ENCODE measurements around the gene C19orf38. TPM values are rescaled to one million over a fixed set of nuclear protein-coding genes. Genes with fewer than 3 reads are reported as not detected.
"Not testable (repeated sequence)": the region's sequence is repeated elsewhere in the genome, so short reads cannot be mapped to it uniquely, and the experiment has no call there.

Gene C19orf38
- total and polyA plus RNA-seq, 2 donors, result 5.4 to 7.1 TPM

DNA sequence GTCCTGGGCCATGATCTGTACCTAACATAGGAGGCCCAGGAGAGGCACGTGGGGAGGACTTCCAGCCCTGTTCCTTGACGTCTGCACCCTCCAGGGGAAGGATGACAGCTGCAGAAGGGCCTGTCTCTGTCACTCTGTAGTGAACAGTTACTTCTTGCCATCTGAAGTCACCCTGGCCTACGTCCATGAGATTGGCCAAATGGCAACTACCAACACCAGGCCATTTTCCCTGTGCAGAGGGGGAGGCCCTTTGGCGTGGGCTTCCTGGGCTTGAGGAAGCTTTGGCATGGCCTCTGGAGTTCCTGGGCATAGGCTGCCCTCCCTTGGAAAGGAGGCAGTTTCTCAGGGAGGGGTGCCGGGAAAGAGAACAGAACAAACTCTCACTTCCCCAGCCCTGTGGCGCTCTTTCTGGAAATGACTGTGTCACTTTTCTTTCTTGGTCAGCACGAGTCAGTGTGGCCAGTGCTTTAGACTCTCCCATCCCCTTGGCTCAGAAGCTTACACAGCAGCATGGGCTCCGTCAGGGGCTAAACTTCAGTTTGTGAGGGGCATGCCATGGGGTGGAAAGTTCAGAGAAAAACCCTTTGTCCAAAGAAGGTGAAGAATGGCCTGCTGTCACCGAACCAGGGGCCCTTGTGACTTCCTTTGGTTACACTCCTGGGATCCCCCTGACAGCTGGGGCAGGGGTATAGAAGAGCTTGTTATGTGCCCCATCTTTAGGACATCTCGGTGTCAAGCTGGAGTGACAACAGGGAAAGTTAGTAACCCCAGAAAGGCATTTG, 28.4 kb downstream of the C19orf38 start:
- H3K36me3 ChIP-seq (ENCODE audit: control insufficient read depth in 2 of 2, insufficient read depth in 2 of 2, low read length in 1 of 2), result peaks cover 0 to 4% of the 10 kb centered on the region in 2 donors
- H3K4me1 ChIP-seq (ENCODE audit: control insufficient read depth in 2 of 2, insufficient read depth in 2 of 2, low read length in 2 of 2), result peaks cover 5 to 32% of the 10 kb centered on the region in 2 donors
- H3K9me3 ChIP-seq (ENCODE audit: control insufficient read depth in 2 of 2, insufficient read depth in 1 of 2, low read length in 1 of 2), result no peaks in the 10 kb centered on the region
- H3K4me3 ChIP-seq (ENCODE audit: low read length in 2 of 2), result no peak overlapping the region
- no peak overlapping the region for H3K27ac ChIP-seq (ENCODE audit: low read depth in 1 of 2, low read length in 1 of 2)
- 88% methylated on average over 10 of the region's 10 CpGs for WGBS
- peaks cover 0 to 3% of the 10 kb centered on the region in 2 donors for H3K27me3 ChIP-seq (ENCODE audit: control insufficient read depth in 2 of 2, insufficient read depth in 1 of 2, low read length in 1 of 2)
- DNase-seq (ENCODE audit: low read depth in 6 of 9, low spot score in 9 of 9), result no peak

DNA sequence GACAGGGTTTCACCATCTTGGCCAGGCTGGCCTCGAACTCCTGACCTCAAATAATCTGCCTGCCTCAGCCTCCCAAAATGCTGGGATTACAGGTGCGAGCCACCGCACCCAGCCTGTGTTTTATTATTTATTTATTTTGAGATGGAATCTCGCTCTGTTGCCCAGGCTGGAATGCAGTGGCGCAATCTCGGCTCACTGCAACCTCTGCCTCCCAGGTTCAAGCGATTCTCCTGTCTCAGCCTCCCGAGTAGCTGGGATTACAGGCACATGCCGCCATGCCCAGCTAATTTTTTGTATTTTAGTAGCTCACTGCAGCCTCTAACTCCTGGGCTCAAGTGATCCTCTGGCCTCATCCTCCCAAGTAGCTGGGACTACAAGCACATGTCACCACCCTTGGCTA, 29.4 kb downstream of the C19orf38 start:
- not testable (repeated sequence) for H3K27me3 ChIP-seq (ENCODE audit: control insufficient read depth in 2 of 2, insufficient read depth in 1 of 2, low read length in 1 of 2); H3K27ac ChIP-seq (ENCODE audit: low read depth in 1 of 2, low read length in 1 of 2); DNase-seq (ENCODE audit: low read depth in 6 of 9, low spot score in 9 of 9); H3K4me3 ChIP-seq (ENCODE audit: low read length in 2 of 2); H3K36me3 ChIP-seq (ENCODE audit: control insufficient read depth in 2 of 2, insufficient read depth in 2 of 2, low read length in 1 of 2); H3K9me3 ChIP-seq (ENCODE audit: control insufficient read depth in 2 of 2, insufficient read depth in 1 of 2, low read length in 1 of 2)
- peaks cover 3 to 29% of the 10 kb centered on the region in 2 donors for H3K4me1 ChIP-seq (ENCODE audit: control insufficient read depth in 2 of 2, insufficient read depth in 2 of 2, low read length in 2 of 2)
- 96% methylated on average over 9 of the region's 9 CpGs for WGBS

DNA sequence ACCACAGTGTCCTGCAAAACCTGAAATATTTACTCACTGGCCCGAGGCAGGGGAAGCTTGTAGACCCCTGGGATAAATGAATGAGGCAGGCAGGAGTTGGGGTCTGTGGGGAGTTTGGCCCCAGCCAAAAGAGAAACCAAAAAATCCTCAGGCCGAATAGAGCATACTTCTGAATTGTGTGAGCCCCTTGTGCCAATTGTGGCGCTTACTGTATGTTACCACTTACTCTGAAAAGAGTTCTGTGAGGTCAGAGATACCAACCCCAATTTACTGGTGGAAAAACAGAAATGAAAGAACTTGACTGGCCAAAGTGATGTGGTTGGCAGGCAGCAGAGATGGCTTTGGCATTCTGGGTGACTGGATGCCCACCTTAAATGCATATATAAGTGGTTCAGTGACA, 30.0 kb downstream of the C19orf38 start:
- no peaks in the 10 kb centered on the region for H3K9me3 ChIP-seq (ENCODE audit: control insufficient read depth in 2 of 2, insufficient read depth in 1 of 2, low read length in 1 of 2)
- peaks cover 0 to 23% of the 10 kb centered on the region in 2 donors for H3K4me1 ChIP-seq (ENCODE audit: control insufficient read depth in 2 of 2, insufficient read depth in 2 of 2, low read length in 2 of 2)
- 92% methylated on average over 3 of the region's 3 CpGs for WGBS
- no peak for DNase-seq (ENCODE audit: low read depth in 6 of 9, low spot score in 9 of 9)
- no peak overlapping the region for H3K4me3 ChIP-seq (ENCODE audit: low read length in 2 of 2)
- no peaks in the 10 kb centered on the region for H3K27me3 ChIP-seq (ENCODE audit: control insufficient read depth in 2 of 2, insufficient read depth in 1 of 2, low read length in 1 of 2)
- H3K36me3 ChIP-seq (ENCODE audit: control insufficient read depth in 2 of 2, insufficient read depth in 2 of 2, low read length in 1 of 2), result peaks cover 0 to 10% of the 10 kb centered on the region in 2 donors
- H3K27ac ChIP-seq (ENCODE audit: low read depth in 1 of 2, low read length in 1 of 2), result no peak overlapping the region

DNA sequence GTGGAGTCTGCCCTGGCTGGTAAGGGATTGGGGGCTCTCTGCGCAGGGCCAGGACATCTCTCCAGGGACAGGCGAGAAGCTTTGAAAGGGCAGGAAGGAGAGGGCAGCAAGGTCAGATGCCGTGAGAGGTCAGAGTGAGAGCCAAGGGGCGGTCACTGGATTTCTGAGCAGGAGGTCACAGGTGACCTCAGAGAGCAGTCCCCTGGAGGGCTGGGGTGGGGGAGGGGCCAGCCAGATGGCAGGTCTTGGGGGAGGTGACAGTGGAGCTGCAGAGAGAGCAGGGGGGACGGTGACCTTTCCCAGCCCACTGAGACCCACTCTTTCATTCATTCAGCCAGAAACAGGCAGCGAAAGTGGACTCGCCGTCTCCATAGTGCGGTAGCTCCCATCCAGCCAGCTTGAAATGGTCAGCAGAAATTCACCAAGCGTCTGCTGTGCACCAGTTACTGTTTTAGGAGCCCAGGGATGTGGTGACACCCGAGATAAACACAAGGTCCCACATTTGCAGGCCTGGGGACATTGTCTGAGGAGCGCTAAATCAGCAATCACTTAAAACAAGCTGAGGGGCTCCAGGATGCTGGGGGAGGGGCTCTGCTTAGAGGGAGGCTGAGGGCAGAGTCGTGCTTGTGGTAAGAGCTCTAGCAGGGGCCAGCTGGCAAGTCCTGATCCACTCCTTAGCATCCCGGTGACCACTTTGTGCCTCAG, 33.3 kb downstream of the C19orf38 start:
- 94% methylated on average over 14 of the region's 14 CpGs for WGBS
- peaks cover 0 to 22% of the 10 kb centered on the region in 2 donors for H3K4me1 ChIP-seq (ENCODE audit: control insufficient read depth in 2 of 2, insufficient read depth in 2 of 2, low read length in 2 of 2)
- H3K4me3 ChIP-seq (ENCODE audit: low read length in 2 of 2), result no peak overlapping the region

DNA sequence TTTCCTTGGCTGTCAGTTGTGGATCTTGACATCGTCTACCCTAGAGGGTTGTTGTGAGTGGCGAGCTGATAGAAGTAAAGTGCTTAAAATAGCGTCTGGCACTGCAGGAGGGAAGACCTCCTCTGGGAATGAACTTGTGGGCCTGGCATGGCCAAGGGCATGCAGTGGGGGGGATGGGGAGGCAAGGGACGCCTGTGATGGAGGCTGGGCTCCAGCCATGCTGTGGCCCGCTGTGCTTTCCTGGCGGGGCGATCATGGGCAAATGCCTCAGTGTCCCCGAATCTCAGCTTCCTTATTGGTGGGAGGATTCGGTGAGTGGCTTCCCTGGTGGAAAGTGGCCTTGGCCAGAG, 33.9 kb downstream of the C19orf38 start:
- H3K27ac ChIP-seq (ENCODE audit: low read depth in 1 of 2, low read length in 1 of 2), result no peak overlapping the region
- no peaks in the 10 kb centered on the region for H3K27me3 ChIP-seq (ENCODE audit: control insufficient read depth in 2 of 2, insufficient read depth in 1 of 2, low read length in 1 of 2)
- DNase-seq (ENCODE audit: low read depth in 6 of 9, low spot score in 9 of 9), result no peak
- WGBS, result 98% methylated on average over 9 of the region's 9 CpGs
- H3K4me1 ChIP-seq (ENCODE audit: control insufficient read depth in 2 of 2, insufficient read depth in 2 of 2, low read length in 2 of 2), result peaks cover 0 to 22% of the 10 kb centered on the region in 2 donors
- no peak overlapping the region for H3K4me3 ChIP-seq (ENCODE audit: low read length in 2 of 2)
- peaks cover 0 to 10% of the 10 kb centered on the region in 2 donors for H3K36me3 ChIP-seq (ENCODE audit: control insufficient read depth in 2 of 2, insufficient read depth in 2 of 2, low read length in 1 of 2)
- H3K9me3 ChIP-seq (ENCODE audit: control insufficient read depth in 2 of 2, insufficient read depth in 1 of 2, low read length in 1 of 2), result no peaks in the 10 kb centered on the region

More for the DNA sequence above, 33.3 kb downstream of the C19orf38 start:
- no peak for DNase-seq (ENCODE audit: low read depth in 6 of 9, low spot score in 9 of 9)
- H3K27ac ChIP-seq (ENCODE audit: low read depth in 1 of 2, low read length in 1 of 2), result no peak overlapping the region
- no peaks in the 10 kb centered on the region for H3K27me3 ChIP-seq (ENCODE audit: control insufficient read depth in 2 of 2, insufficient read depth in 1 of 2, low read length in 1 of 2)
- no peaks in the 10 kb centered on the region for H3K9me3 ChIP-seq (ENCODE audit: control insufficient read depth in 2 of 2, insufficient read depth in 1 of 2, low read length in 1 of 2)
- peaks cover 0 to 10% of the 10 kb centered on the region in 2 donors for H3K36me3 ChIP-seq (ENCODE audit: control insufficient read depth in 2 of 2, insufficient read depth in 2 of 2, low read length in 1 of 2)

DNA sequence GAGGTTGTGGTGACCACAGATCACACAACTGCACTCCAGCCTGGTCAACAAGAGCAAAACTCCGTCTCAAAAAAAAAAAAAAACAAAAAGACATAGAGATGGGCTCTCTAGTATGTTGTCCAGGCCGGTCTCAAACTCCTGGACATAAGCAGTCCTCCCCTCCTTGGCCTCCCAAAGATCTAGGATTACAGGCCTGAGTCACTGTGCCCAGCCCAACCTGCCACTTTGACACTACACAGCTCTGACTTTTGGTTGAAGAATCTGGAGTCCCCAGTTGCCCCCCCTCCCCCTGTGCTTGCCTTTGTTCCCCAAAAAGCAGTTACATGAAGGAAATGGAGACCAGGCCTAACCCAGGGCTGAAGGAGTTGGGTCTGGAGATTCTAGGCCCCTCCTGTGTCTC, 36.1 kb downstream of the C19orf38 start:
- Histone ChIP-seq H3K9me3 (ENCODE audit: control insufficient read depth in 2 of 2, insufficient read depth in 1 of 2, low read length in 1 of 2) (no peaks in the 10 kb centered on the region), H3K4me1 (ENCODE audit: control insufficient read depth in 2 of 2, insufficient read depth in 2 of 2, low read length in 2 of 2) (peaks cover 0 to 18% of the 10 kb centered on the region in 2 donors), H3K4me3 (ENCODE audit: low read length in 2 of 2) (no peak overlapping the region), H3K36me3 (ENCODE audit: control insufficient read depth in 2 of 2, insufficient read depth in 2 of 2, low read length in 1 of 2) (peaks cover 0 to 10% of the 10 kb centered on the region in 2 donors), H3K27ac (ENCODE audit: low read depth in 1 of 2, low read length in 1 of 2) (no peak overlapping the region), H3K27me3 (ENCODE audit: control insufficient read depth in 2 of 2, insufficient read depth in 1 of 2, low read length in 1 of 2) (no peaks in the 10 kb centered on the region)
- WGBS, result 97% methylated on average over 2 of the region's 2 CpGs
- DNase-seq (ENCODE audit: low read depth in 6 of 9, low spot score in 9 of 9), result no peak

DNA sequence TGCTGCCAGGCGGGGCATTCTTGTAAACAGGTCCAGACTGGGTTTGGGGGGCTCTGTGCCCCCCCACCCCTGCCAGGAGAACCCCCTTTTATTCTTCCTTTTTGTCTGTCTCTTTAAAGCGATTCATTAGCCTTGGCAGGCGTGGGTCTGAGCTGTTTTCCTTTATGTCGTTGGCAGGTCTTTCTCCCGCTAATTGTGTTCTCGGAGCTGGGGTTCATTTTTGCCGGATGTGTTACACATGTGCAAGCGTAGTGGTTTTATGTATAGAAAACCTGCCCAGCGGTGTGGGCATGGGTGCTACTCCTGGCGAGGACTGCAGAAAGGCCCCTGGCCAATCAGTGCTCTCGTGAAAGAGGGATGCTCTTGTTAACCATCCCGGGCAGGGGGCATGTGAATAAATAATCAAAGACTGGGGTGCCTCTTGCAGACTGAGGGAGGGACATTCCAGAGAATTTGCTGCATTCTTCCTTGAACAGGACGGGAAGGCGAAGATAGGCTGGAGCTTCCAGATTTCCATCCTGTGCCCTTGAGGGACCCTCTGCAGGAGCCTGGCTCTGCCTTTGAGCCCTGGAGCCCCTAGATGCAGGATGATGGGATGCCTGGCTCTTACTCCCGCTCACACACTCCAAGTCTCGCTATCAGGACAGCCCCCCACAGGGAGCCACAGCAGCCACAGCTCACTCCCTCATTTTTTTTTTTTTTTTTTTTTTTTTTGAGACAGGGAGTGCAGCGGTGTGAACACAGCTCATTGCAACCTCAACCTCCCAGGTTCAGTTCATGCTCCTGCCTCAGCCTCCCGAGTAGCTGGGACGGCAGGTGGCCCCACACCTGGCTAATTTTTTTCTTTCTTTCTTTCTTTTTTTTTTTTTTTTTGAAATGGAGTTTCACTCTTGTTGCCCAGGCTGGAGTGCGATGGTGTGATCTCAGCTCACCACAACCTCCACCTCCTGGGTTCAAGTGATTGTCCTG, 37.3 kb downstream of the C19orf38 start:
- Histone ChIP-seq H3K4me1 (ENCODE audit: control insufficient read depth in 2 of 2, insufficient read depth in 2 of 2, low read length in 2 of 2) (peaks cover 0 to 13% of the 10 kb centered on the region in 2 donors), H3K27me3 (ENCODE audit: control insufficient read depth in 2 of 2, insufficient read depth in 1 of 2, low read length in 1 of 2) (no peaks in the 10 kb centered on the region), H3K9me3 (ENCODE audit: control insufficient read depth in 2 of 2, insufficient read depth in 1 of 2, low read length in 1 of 2) (no peaks in the 10 kb centered on the region), H3K36me3 (ENCODE audit: control insufficient read depth in 2 of 2, insufficient read depth in 2 of 2, low read length in 1 of 2) (peaks cover 0 to 11% of the 10 kb centered on the region in 2 donors), H3K27ac (ENCODE audit: low read depth in 1 of 2, low read length in 1 of 2) (no peak overlapping the region), H3K4me3 (ENCODE audit: low read length in 2 of 2) (no peak overlapping the region)
- 97% methylated on average over 20 of the region's 20 CpGs for WGBS
- no peak for DNase-seq (ENCODE audit: low read depth in 6 of 9, low spot score in 9 of 9)

DNA sequence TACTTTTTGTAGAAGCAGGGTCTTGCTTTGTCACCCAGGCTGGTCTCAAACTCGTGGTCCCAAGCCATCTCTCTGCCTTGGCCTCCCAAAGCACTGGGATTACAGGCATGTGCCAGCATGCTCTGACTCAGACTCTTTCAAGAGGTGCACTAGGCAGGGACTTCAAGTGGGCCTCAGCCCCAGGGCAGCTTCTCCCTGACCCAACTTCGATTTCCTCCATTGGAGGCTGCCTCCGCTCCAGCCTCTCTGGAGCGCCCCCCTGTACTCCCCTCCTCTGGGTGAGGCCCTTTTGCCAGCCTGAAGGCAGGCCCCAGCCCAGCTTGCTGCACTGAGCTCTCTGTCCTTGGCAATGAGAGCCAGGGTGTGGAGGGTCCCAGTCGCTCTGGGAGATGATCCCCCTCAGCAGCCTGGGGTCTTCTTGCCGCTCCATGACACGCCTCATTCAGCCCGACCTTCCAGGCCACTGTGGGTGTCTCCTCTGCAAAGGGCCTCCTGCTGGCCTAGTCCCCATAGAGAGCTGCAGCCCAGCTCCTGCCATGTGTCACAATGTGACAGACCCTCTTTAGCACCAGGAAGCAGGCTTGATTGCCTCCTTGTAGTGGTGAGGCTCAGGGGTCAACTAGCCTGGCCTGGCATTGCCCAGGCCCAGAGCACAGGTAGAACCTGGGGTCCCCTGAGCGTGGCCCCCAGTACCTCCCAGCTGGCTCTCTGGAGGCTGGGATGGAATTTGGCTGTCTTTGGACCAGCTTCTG, 39.6 kb downstream of the C19orf38 start:
- Histone ChIP-seq H3K27me3 (ENCODE audit: control insufficient read depth in 2 of 2, insufficient read depth in 1 of 2, low read length in 1 of 2) (no peaks in the 10 kb centered on the region), H3K27ac (ENCODE audit: low read depth in 1 of 2, low read length in 1 of 2) (no peak overlapping the region), H3K4me1 (ENCODE audit: control insufficient read depth in 2 of 2, insufficient read depth in 2 of 2, low read length in 2 of 2) (peaks cover 0 to 12% of the 10 kb centered on the region in 2 donors), H3K9me3 (ENCODE audit: control insufficient read depth in 2 of 2, insufficient read depth in 1 of 2, low read length in 1 of 2) (no peaks in the 10 kb centered on the region), H3K4me3 (ENCODE audit: low read length in 2 of 2) (no peak overlapping the region), H3K36me3 (ENCODE audit: control insufficient read depth in 2 of 2, insufficient read depth in 2 of 2, low read length in 1 of 2) (peaks cover 0 to 7% of the 10 kb centered on the region in 2 donors)
- WGBS, result 95% methylated on average over 9 of the region's 9 CpGs
- DNase-seq (ENCODE audit: low read depth in 6 of 9, low spot score in 9 of 9), result no peak
